Memory B cell (primary cell): ENCODE measurements around the gene ADAMTS9.

Source experiments
- ATAC-seq: fragments of 150-1000 bp; cut with Tn5 transposase; 2 replicates; pipeline ENCODE4 v1.10.0; 2021; ENCODE audit warnings: low read depth, mild to moderate bottlenecking, moderate library complexity
- DNase-seq, 2 donors: peaks; one replicate each; pipeline ENCODE4 v3.0.0; 2022; ENCODE audit warnings: low spot score in 2 of 2
- H3K27ac Mint-ChIP-seq: one replicate; pipeline ENCODE4 v1.8.0; 2022; ENCODE audit warnings: mild to moderate bottlenecking, moderate library complexity, mixed read lengths
- H3K27me3 Mint-ChIP-seq: one replicate; pipeline ENCODE4 v1.8.0; 2022; ENCODE audit warnings: mixed read lengths
- H3K36me3 Mint-ChIP-seq: one replicate; pipeline ENCODE4 v1.8.0; 2022; ENCODE audit warnings: mild to moderate bottlenecking, mixed read lengths
- H3K4me1 Mint-ChIP-seq: one replicate; pipeline ENCODE4 v1.8.0; 2022; ENCODE audit warnings: mixed read lengths
- H3K4me3 Mint-ChIP-seq: one replicate; pipeline ENCODE4 v1.8.0; 2022; ENCODE audit warnings: mild to moderate bottlenecking, moderate library complexity, mixed read lengths
- H3K9me3 Mint-ChIP-seq: one replicate; pipeline ENCODE4 v1.8.0; 2022; ENCODE audit warnings: mixed read lengths

The ADAMTS9 gene

DNA sequence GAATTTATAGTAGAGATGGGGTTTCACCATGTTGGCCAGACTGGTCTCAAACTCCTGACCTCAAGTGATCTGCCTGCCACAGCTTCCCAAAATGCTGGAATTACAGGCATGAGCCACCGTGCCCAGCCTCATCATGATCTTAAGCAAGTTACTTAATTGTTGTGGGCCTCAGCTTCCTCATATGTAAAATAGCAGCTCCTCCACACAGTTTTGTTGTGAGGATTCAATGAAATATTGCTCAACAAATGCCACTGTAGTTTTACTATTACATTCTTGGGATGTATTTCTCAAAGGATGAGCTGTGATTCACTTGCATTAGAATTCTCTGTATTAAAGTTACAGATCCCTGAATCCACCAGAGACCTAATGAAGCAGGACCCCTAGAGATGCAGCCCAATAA is 168.8 kb downstream of the ADAMTS9 start:
- H3K27me3 Mint-ChIP-seq = peaks cover 3% of the 10 kb centered on the region
- no peak for DNase-seq
- no peaks in the 10 kb centered on the region for H3K36me3 Mint-ChIP-seq
- H3K4me1 Mint-ChIP-seq = no peaks in the 10 kb centered on the region
- no peak overlapping the region for H3K4me3 Mint-ChIP-seq
- no peak overlapping the region for H3K27ac Mint-ChIP-seq
- ATAC-seq = no peak
- peaks cover 3% of the 10 kb centered on the region for H3K9me3 Mint-ChIP-seq

GRCh38 chr3:64518496-64518895 is 169.3 kb downstream of the ADAMTS9 start:
- no peak for DNase-seq
- Mint-ChIP-seq H3K27me3 (peaks cover 3% of the 10 kb centered on the region), H3K36me3 (no peaks in the 10 kb centered on the region), H3K4me1 (no peaks in the 10 kb centered on the region), H3K9me3 (peaks cover 3% of the 10 kb centered on the region), H3K4me3 (no peak overlapping the region), H3K27ac (no peak overlapping the region)
- no peak for ATAC-seq

DNA sequence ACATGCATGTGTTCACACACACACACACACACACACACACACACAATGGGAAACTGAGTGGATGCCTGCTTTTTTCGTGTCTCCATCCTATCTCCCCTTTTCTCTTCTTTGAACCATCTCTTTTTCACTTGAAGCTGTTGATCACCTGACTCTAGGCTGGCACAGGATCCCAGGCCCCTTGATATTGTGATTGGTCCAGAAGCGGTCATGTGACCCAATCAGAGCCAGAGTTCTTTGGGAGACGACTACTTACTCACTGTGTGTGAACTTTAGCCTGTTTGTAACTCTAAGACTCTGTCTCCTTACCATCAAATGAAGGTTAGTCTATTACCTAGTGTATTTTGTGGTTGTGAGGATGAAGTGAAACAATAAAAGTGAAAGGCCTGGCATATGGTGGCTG is 172.9 kb downstream of the ADAMTS9 start:
- Mint-ChIP-seq H3K4me1 (no peaks in the 10 kb centered on the region), H3K36me3 (no peaks in the 10 kb centered on the region), H3K27me3 (peaks cover 3% of the 10 kb centered on the region), H3K9me3 (no peaks in the 10 kb centered on the region), H3K4me3 (no peak overlapping the region), H3K27ac (no peak overlapping the region)
- no peak for DNase-seq
- no peak for ATAC-seq

GRCh38 chr3:64509206-64509605 is 178.6 kb downstream of the ADAMTS9 start:
- H3K27me3 Mint-ChIP-seq = no peaks in the 10 kb centered on the region
- H3K36me3 Mint-ChIP-seq = no peaks in the 10 kb centered on the region
- no peak for ATAC-seq
- no peak overlapping the region for H3K4me3 Mint-ChIP-seq
- no peak for DNase-seq
- H3K9me3 Mint-ChIP-seq = no peaks in the 10 kb centered on the region
- no peaks in the 10 kb centered on the region for H3K4me1 Mint-ChIP-seq
- H3K27ac Mint-ChIP-seq = no peak overlapping the region

GRCh38 chr3:64508140-64508539 is 179.7 kb downstream of the ADAMTS9 start:
- H3K36me3 Mint-ChIP-seq = no peaks in the 10 kb centered on the region
- ATAC-seq (no peak), DNase-seq (no peak)
- H3K27me3 Mint-ChIP-seq = no peaks in the 10 kb centered on the region
- no peaks in the 10 kb centered on the region for H3K9me3 Mint-ChIP-seq
- no peak overlapping the region for H3K27ac Mint-ChIP-seq
- no peaks in the 10 kb centered on the region for H3K4me1 Mint-ChIP-seq
- no peak overlapping the region for H3K4me3 Mint-ChIP-seq

GRCh38 chr3:64506255-64506654 is 181.5 kb downstream of the ADAMTS9 start:
- ATAC-seq (no peak), DNase-seq (no peak)
- Mint-ChIP-seq H3K27ac (no peak overlapping the region), H3K9me3 (no peaks in the 10 kb centered on the region), H3K4me3 (no peak overlapping the region), H3K4me1 (no peaks in the 10 kb centered on the region), H3K27me3 (no peaks in the 10 kb centered on the region), H3K36me3 (no peaks in the 10 kb centered on the region)

DNA sequence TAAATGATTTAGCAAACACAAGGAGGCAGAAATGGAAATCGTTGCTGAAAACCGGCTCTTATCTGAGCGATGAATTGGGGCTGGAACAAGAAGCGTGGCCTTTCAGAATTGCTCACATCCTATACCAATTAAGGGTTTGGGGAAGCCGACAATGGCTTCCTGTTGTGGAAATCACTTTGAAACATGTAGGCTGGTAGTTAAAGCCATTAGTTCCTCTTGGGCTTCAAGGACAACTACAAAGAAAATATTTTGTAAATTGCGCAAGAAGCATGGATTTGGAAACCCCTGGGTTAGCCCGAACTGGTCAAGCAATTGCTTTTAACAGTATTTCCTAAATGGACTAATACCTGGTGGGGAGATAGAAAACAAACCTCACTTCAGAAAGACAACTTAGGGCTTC is 182.4 kb downstream of the ADAMTS9 start:
- ATAC-seq = no peak
- H3K9me3 Mint-ChIP-seq = no peaks in the 10 kb centered on the region
- H3K4me1 Mint-ChIP-seq = no peaks in the 10 kb centered on the region
- no peak for DNase-seq
- H3K27me3 Mint-ChIP-seq = no peaks in the 10 kb centered on the region
- H3K4me3 Mint-ChIP-seq = no peak overlapping the region
- H3K36me3 Mint-ChIP-seq = no peaks in the 10 kb centered on the region
- H3K27ac Mint-ChIP-seq = no peak overlapping the region

GRCh38 chr3:64502284-64502683 is 185.5 kb downstream of the ADAMTS9 start:
- Mint-ChIP-seq H3K4me3 (no peak overlapping the region), H3K9me3 (no peaks in the 10 kb centered on the region), H3K36me3 (no peaks in the 10 kb centered on the region), H3K27me3 (peaks cover 6% of the 10 kb centered on the region), H3K4me1 (no peaks in the 10 kb centered on the region), H3K27ac (no peak overlapping the region)
- DNase-seq (no peak), ATAC-seq (no peak)

DNA sequence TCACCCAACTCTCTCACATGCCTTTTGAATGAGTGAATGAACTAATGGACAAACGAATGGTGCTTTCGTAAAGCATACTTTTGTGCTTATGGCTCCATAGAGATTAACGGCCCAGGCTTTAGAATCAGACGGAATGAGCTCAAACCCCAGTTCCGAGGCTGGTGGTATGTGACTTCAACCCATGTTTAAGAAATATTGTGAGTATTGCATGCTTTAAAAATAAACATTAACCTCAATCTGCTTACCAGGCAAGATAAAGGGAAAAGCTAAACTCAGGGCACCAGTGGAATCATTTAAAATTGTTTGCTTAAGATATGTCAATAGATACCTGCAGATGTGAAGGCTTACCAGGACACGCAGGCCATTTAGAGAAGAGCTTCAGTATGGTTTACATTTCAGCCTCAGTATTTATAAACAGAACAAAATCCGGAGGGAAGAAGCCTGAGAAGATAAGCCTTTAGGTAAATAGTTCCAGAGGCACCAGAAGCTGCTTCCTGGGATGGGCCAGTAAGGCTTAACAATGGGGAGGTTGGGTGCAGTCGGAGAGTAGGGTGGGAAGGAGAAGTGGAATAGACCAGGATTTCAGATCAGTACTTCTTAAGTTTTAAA is 186.4 kb downstream of the ADAMTS9 start:
- Mint-ChIP-seq H3K27me3 (peaks cover 8% of the 10 kb centered on the region), H3K27ac (no peak overlapping the region), H3K36me3 (no peaks in the 10 kb centered on the region), H3K4me3 (no peak overlapping the region), H3K9me3 (no peaks in the 10 kb centered on the region), H3K4me1 (no peaks in the 10 kb centered on the region)
- ATAC-seq (no peak), DNase-seq (no peak)

DNA sequence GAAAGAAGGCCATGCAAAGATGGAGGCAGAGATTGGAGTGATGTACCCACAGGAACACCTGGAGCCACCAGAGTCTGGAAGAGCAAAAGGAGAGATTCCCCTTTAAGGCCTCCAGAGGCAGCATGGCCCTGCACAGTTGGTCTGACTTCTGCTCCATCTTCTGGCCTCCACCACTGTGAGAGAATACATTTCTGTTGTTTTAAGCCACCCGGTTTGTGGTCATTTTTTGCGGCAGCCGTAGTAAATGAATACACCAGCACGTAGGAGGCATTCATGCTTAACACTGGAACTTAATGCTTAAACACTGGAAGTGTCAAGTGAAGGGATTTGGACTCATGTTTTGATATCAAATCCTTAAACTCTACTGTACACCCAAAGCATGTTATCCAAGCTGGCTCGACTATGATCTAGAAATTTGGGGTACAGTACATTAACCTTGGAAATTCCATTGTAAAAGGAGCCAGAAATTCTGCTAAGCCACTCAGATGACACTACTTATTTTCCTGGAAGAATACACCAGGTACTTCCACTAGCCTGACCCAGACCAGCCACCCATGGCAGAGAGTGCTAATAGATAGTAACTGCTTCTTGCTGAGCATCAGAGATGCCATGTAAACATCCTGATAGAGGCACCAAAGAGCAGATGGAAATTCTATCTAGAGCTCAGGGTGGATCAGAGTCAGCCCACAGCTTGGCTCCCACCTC is 190.9 kb downstream of the ADAMTS9 start:
- Mint-ChIP-seq H3K27ac (no peak overlapping the region), H3K36me3 (no peaks in the 10 kb centered on the region), H3K27me3 (peaks cover 16% of the 10 kb centered on the region), H3K4me3 (no peak overlapping the region), H3K4me1 (no peaks in the 10 kb centered on the region), H3K9me3 (no peaks in the 10 kb centered on the region)
- ATAC-seq = no peak
- no peak for DNase-seq

DNA sequence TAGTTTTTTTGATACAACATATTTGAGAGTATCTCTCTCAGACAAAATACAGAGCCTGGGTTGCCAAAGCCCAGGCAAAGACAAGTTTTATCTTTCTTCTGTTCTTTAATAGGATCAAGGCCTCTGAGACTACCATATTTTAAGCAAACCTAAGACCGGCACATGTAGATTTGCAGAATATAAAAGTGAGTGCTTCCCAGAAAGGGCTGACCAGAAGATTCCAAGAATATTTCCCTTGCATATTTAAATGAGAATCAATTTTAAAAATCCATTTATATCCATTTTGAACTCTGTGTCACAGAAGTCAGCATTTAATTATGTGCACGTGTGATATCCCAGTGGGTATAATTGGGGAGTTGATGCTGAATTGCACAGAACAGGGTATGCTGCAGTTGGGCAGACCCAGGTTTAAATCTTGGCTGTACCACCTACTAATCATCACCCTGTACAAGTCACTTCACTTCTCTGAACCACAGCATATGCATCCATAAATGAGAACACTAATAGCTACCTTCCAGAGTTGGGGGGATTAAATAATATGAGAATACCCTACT is 191.9 kb downstream of the ADAMTS9 start:
- no peak overlapping the region for H3K27ac Mint-ChIP-seq
- H3K27me3 Mint-ChIP-seq = peaks cover 17% of the 10 kb centered on the region
- no peaks in the 10 kb centered on the region for H3K4me1 Mint-ChIP-seq
- no peak for DNase-seq
- no peaks in the 10 kb centered on the region for H3K36me3 Mint-ChIP-seq
- no peak for ATAC-seq
- H3K9me3 Mint-ChIP-seq = no peaks in the 10 kb centered on the region
- no peak overlapping the region for H3K4me3 Mint-ChIP-seq

GRCh38 chr3:64495121-64495780 is 192.5 kb downstream of the ADAMTS9 start:
- DNase-seq = no peak
- Mint-ChIP-seq H3K27ac (no peak overlapping the region), H3K27me3 (peaks cover 18% of the 10 kb centered on the region), H3K9me3 (no peaks in the 10 kb centered on the region), H3K36me3 (no peaks in the 10 kb centered on the region), H3K4me3 (no peak overlapping the region), H3K4me1 (no peaks in the 10 kb centered on the region)
- no peak for ATAC-seq

GRCh38 chr3:64494526-64494925 is 193.3 kb downstream of the ADAMTS9 start:
- H3K4me3 Mint-ChIP-seq = no peak overlapping the region
- ATAC-seq (no peak), DNase-seq (no peak)
- H3K27me3 Mint-ChIP-seq = peaks cover 20% of the 10 kb centered on the region
- no peaks in the 10 kb centered on the region for H3K4me1 Mint-ChIP-seq
- no peak overlapping the region for H3K27ac Mint-ChIP-seq
- H3K36me3 Mint-ChIP-seq = no peaks in the 10 kb centered on the region
- H3K9me3 Mint-ChIP-seq = no peaks in the 10 kb centered on the region

GRCh38 chr3:64493149-64493548 is 194.7 kb downstream of the ADAMTS9 start:
- DNase-seq = no peak
- Mint-ChIP-seq H3K27ac (no peak overlapping the region), H3K27me3 (peaks cover 19% of the 10 kb centered on the region), H3K4me3 (no peak overlapping the region), H3K9me3 (no peaks in the 10 kb centered on the region), H3K4me1 (no peaks in the 10 kb centered on the region), H3K36me3 (no peaks in the 10 kb centered on the region)
- ATAC-seq = no peak
